Gastroesophageal sphincter (tissue), 4 donors: Measurements from ENCODE around the gene DOK5. TPM values are rescaled to one million over a fixed set of nuclear protein-coding genes. Genes with fewer than 3 reads are reported as not detected.

Experiments
- ATAC-seq: fragments of 150-250 bp; one replicate; pipeline ENCODE4 v1.9.1; 2016; ENCODE audit warnings: mild to moderate bottlenecking, moderate library complexity
- H3K27ac ChIP-seq, 4 donors: fragments of 200-600 bp; sonication (generic) in 3 of 4; 1 replicate in 3 of 4; 2 replicates in 1 of 4; pipeline ENCODE4 v1.5.1; 2016 to 2019
- H3K27me3 ChIP-seq: fragments of 200-600 bp; sonication (generic); one replicate; pipeline ENCODE4 v1.5.1; 2019
- H3K36me3 ChIP-seq, 2 donors: fragments of 200-600 bp; sonication (generic); one replicate each; pipeline ENCODE4 v1.5.1; 2019; ENCODE audit warnings: control low read depth in 1 of 2
- H3K4me1 ChIP-seq, 3 donors: fragments of 200-600 bp; sonication (generic); 1 replicate in 2 of 3; 2 replicates in 1 of 3; pipeline ENCODE4 v1.5.1; 2016 to 2019; ENCODE audit warnings: control low read depth in 2 of 3
- H3K4me3 ChIP-seq, 2 donors: fragments of 200-600 bp; sonication (generic); one replicate each; pipeline ENCODE4 v1.5.1; 2019; ENCODE audit warnings: mild to moderate bottlenecking in 1 of 2, moderate library complexity in 1 of 2
- H3K9me3 ChIP-seq, 3 donors: fragments of 200-600 bp; sonication (generic); one replicate each; pipeline ENCODE4 v1.5.1; 2017 to 2019; ENCODE audit warnings: control low read depth in 2 of 3
- CTCF ChIP-seq, 4 experiments: fragments of 200-600 bp in 2 of 4; fragments of 450-650 bp in 2 of 4; sonication (generic) in 1 of 4; IDR thresholded peaks; one replicate each; pipeline ENCODE4 v1.5.1; 2017 to 2019; ENCODE audit warnings: antibody characterized with exemption in 4 of 4, mild to moderate bottlenecking in 2 of 4, moderate library complexity in 2 of 4
- EP300 ChIP-seq: sonication (generic); formaldehyde crosslinking; IDR thresholded peaks from one replicate; pipeline ENCODE4 v1.6.1; 2017; ENCODE audit warnings: antibody characterized with exemption, mild to moderate bottlenecking
- POLR2A ChIP-seq, 2 donors: fragments of 450-650 bp; IDR thresholded peaks; one replicate each; pipeline ENCODE4 v1.6.1; 2017; ENCODE audit warnings: antibody characterized with exemption in 2 of 2, mild to moderate bottlenecking in 2 of 2, moderate library complexity in 1 of 2
- POLR2AphosphoS5 ChIP-seq: sonication (generic); formaldehyde crosslinking; IDR thresholded peaks from one replicate; pipeline ENCODE4 v1.6.1; 2017; ENCODE audit warnings: antibody characterized with exemption
- WGBS, 2 donors: methylation state at CpG; one replicate each; pipeline ENCODE4 v1.1.5; 2018; ENCODE audit warnings: low coverage in 1 of 2; 5-methylcytosine and 5-hydroxymethylcytosine counted together
- total RNA-seq, 4 donors: library from RNA; depleted of rRNA; stranded (reverse); fragments of >200 nt; gene quantifications; one replicate each; pipeline ENCODE4 v1.1.0, GENCODE V29; 2016

DOK5 gene
- total RNA-seq, 4 donors from 2014 or later: 0.62 to 2.7 (median 1.4) TPM

DNA sequence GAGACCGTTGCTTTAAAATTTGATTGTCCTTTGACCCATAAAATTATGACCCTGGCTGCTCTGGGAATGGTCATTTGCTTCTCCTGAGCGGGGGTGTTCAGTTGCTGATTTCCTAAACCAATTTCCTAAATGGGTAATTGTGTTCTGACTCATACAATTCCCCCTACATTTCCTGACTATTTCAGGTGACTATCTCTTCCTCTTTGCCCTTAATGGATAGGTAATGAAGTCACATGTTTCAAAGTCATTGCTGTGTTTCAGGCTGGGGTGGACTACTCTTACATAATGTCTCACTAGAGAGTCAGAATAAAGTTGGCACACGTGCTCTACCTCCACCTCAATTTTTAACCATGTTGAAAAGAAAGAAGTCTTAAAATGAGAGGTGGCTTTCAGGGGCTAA is 109.8 kb downstream of the DOK5 start:
- no peak for ATAC-seq
- no peaks in the 10 kb centered on the region for H3K36me3 ChIP-seq
- 69 to 77% methylated on average over 3 of the region's 3 CpGs for WGBS, 2 donors

GRCh38 chr20:54587408-54587807 is 112.0 kb downstream of the DOK5 start:
- Histone ChIP-seq H3K9me3 (no peaks in the 10 kb centered on the region), H3K36me3 (no peaks in the 10 kb centered on the region), H3K4me1 (no peaks in the 10 kb centered on the region), H3K4me3 (no peak overlapping the region), H3K27me3 (peaks cover 4% of the 10 kb centered on the region), H3K27ac (no peak overlapping the region)
- ATAC-seq: no peak
- 73 to 81% methylated on average over 5 to 6 of the region's 6 CpGs for WGBS, 2 donors
- no peak for TF ChIP-seq POLR2A (IDR thresholded peaks at IDR 0.05)
- TF ChIP-seq POLR2AphosphoS5: no peak
- TF ChIP-seq CTCF (IDR thresholded peaks at IDR 0.05): no peak
- TF ChIP-seq EP300: no peak

More for the DNA sequence above, 109.8 kb downstream of the DOK5 start:
- no peaks in the 10 kb centered on the region for H3K4me1 ChIP-seq
- no peaks in the 10 kb centered on the region for H3K9me3 ChIP-seq
- H3K27me3 ChIP-seq: peaks cover 4% of the 10 kb centered on the region
- TF ChIP-seq CTCF (IDR thresholded peaks at IDR 0.05) (no peak), POLR2AphosphoS5 (no peak), POLR2A (IDR thresholded peaks at IDR 0.05) (no peak), EP300 (no peak)
- no peak overlapping the region for H3K4me3 ChIP-seq
- no peak overlapping the region for H3K27ac ChIP-seq

GRCh38 chr20:54589402-54590030 is 114.1 kb downstream of the DOK5 start:
- TF ChIP-seq POLR2A (IDR thresholded peaks at IDR 0.05) (no peak), CTCF (IDR thresholded peaks at IDR 0.05) (no peak), EP300 (no peak), POLR2AphosphoS5 (no peak)
- Histone ChIP-seq H3K9me3 (no peaks in the 10 kb centered on the region), H3K4me1 (no peaks in the 10 kb centered on the region), H3K36me3 (no peaks in the 10 kb centered on the region), H3K27me3 (peaks cover 4% of the 10 kb centered on the region), H3K4me3 (no peak overlapping the region), H3K27ac (no peak overlapping the region)
- ATAC-seq: no peak
- 68 to 87% methylated on average over 3 of the region's 4 CpGs for WGBS, 2 donors

GRCh38 chr20:54590856-54591255 is 115.5 kb downstream of the DOK5 start:
- no peaks in the 10 kb centered on the region for H3K9me3 ChIP-seq
- no peaks in the 10 kb centered on the region for H3K4me1 ChIP-seq
- no peak for ATAC-seq
- no peak overlapping the region for H3K4me3 ChIP-seq
- peaks cover 4% of the 10 kb centered on the region for H3K27me3 ChIP-seq
- TF ChIP-seq POLR2A (IDR thresholded peaks at IDR 0.05) (no peak), EP300 (no peak), POLR2AphosphoS5 (no peak), CTCF (IDR thresholded peaks at IDR 0.05) (no peak)
- H3K36me3 ChIP-seq: no peaks in the 10 kb centered on the region
- H3K27ac ChIP-seq: no peak overlapping the region

GRCh38 chr20:54596651-54597050 is 121.3 kb downstream of the DOK5 start:
- no peak for ATAC-seq
- no peak overlapping the region for H3K4me3 ChIP-seq
- TF ChIP-seq EP300: no peak
- H3K27ac ChIP-seq: no peak overlapping the region
- no peaks in the 10 kb centered on the region for H3K4me1 ChIP-seq
- no peaks in the 10 kb centered on the region for H3K9me3 ChIP-seq
- H3K36me3 ChIP-seq: no peaks in the 10 kb centered on the region
- no peaks in the 10 kb centered on the region for H3K27me3 ChIP-seq
